HEK293 (cell line): ENCODE data around the gene RBMS3.

Source experiments
- CTCF ChIA-PET: fragments of 350-600 bp; formaldehyde crosslinking; extraction: SDS; loops from one replicate; lab custom pipeline; 2021; ENCODE audit warnings: antibody characterized with exemption; lab: Yijun Ruan, JAX
- POLR2A ChIA-PET: fragments of 300-600 bp; formaldehyde crosslinking; extraction: SDS; loops from one replicate; lab custom pipeline; 2020; ENCODE audit warnings: antibody characterized with exemption, inconsistent platforms; lab: Yijun Ruan, JAX
- H3K27ac ChIP-seq: fragments of 200-500 bp; sonication (Bioruptor generic); 2 replicates; pipeline ENCODE4 v1.5.1; 2014; ENCODE audit warnings: low read depth, low read length, control low read depth, inconsistent platforms; ENCODE audit errors: extremely low read depth
- H3K36me3 ChIP-seq, 2 experiments: fragments of 200-500 bp in 1 of 2; sonication (Bioruptor generic) in 1 of 2; 1 replicate in 1 of 2; 2 replicates in 1 of 2; pipeline ENCODE4 v1.5.1; 2014 to 2017; ENCODE audit warnings: inconsistent platforms in 2 of 2, low read length in 2 of 2; ENCODE audit not compliant: control insufficient read depth in 2 of 2, insufficient read depth in 1 of 2
- H3K4me1 ChIP-seq: fragments of 200-500 bp; sonication (Bioruptor generic); 2 replicates; pipeline ENCODE4 v1.5.1; 2014; ENCODE audit warnings: mild to moderate bottlenecking, low read length, inconsistent platforms; ENCODE audit not compliant: control insufficient read depth, insufficient read depth
- H3K4me3 ChIP-seq: 2 replicates; pipeline ENCODE4 v1.5.1; 2011; ENCODE audit warnings: low read depth, mild to moderate bottlenecking, control low read depth, low read length, moderate library complexity
- H3K9me3 ChIP-seq: fragments of 200-500 bp; sonication (Bioruptor generic); 2 replicates; pipeline ENCODE4 v1.5.1; 2014; ENCODE audit warnings: low read depth, low read length, inconsistent platforms; ENCODE audit not compliant: control insufficient read depth, insufficient read depth
- BCL11A ChIP-seq: fragments of 450-650 bp; formaldehyde crosslinking; IDR thresholded peaks from 2 replicates; pipeline ENCODE4 v1.5.1; 2016; ENCODE audit warnings: low read depth, missing biosample characterization, missing genetic modification characterization
- GLIS1 ChIP-seq: fragments of 450-650 bp; formaldehyde crosslinking; IDR thresholded peaks from 2 replicates; pipeline ENCODE4 v1.5.1; 2016; ENCODE audit warnings: missing biosample characterization, missing genetic modification characterization
- HOXA7 ChIP-seq: sonication (generic); formaldehyde crosslinking; IDR thresholded peaks from 2 replicates; pipeline ENCODE4 v1.8.1; 2022; ENCODE audit warnings: missing genetic modification reagents, borderline replicate concordance
- PATZ1 ChIP-seq: fragments of 450-650 bp; formaldehyde crosslinking; IDR thresholded peaks from 2 replicates; pipeline ENCODE4 v1.5.1; 2016; ENCODE audit warnings: missing biosample characterization, missing genetic modification characterization
- RBAK ChIP-seq: fragments of 450-650 bp; formaldehyde crosslinking; IDR thresholded peaks from 2 replicates; pipeline ENCODE4 v1.5.1; 2016; ENCODE audit warnings: missing biosample characterization, missing genetic modification characterization
- SP2 ChIP-seq: fragments of 450-650 bp; formaldehyde crosslinking; IDR thresholded peaks from 2 replicates; pipeline ENCODE4 v1.5.1; 2016; ENCODE audit warnings: missing biosample characterization, missing genetic modification characterization
- WT1 ChIP-seq: fragments of 450-650 bp; formaldehyde crosslinking; IDR thresholded peaks from 2 replicates; pipeline ENCODE4 v1.5.1; 2016; ENCODE audit warnings: missing biosample characterization, missing genetic modification characterization
- ZFHX2 ChIP-seq: fragments of 450-650 bp; formaldehyde crosslinking; conservative IDR thresholded peaks from 2 replicates; pipeline ENCODE4 v1.5.1; 2016; ENCODE audit warnings: missing biosample characterization, missing genetic modification characterization
- ZFP69B ChIP-seq: fragments of 450-650 bp; formaldehyde crosslinking; IDR thresholded peaks from 2 replicates; pipeline ENCODE4 v1.5.1; 2016; ENCODE audit warnings: missing biosample characterization, missing genetic modification characterization
- ZNF138 ChIP-seq: fragments of 450-650 bp; formaldehyde crosslinking; IDR thresholded peaks from 2 replicates; pipeline ENCODE4 v1.5.1; 2016; ENCODE audit warnings: missing biosample characterization, missing genetic modification characterization, borderline replicate concordance
- ZNF140 ChIP-seq: fragments of 450-650 bp; formaldehyde crosslinking; IDR thresholded peaks from 2 replicates; pipeline ENCODE4 v1.5.1; 2016; ENCODE audit warnings: missing biosample characterization, missing genetic modification characterization
- ZNF146 ChIP-seq: fragments of 450-650 bp; formaldehyde crosslinking; IDR thresholded peaks from 2 replicates; pipeline ENCODE4 v1.5.1; 2016; ENCODE audit warnings: missing biosample characterization, missing genetic modification characterization
- ZNF155 ChIP-seq: fragments of 450-650 bp; formaldehyde crosslinking; IDR thresholded peaks from 2 replicates; pipeline ENCODE4 v1.5.1; 2016; ENCODE audit warnings: missing biosample characterization, missing genetic modification characterization
- ZNF157 ChIP-seq: fragments of 450-650 bp; formaldehyde crosslinking; IDR thresholded peaks from 2 replicates; pipeline ENCODE4 v1.5.1; 2016; ENCODE audit warnings: missing biosample characterization, missing genetic modification characterization
- ZNF169 ChIP-seq: fragments of 450-650 bp; formaldehyde crosslinking; IDR thresholded peaks from 2 replicates; pipeline ENCODE4 v1.5.1; 2016; ENCODE audit warnings: missing biosample characterization, missing genetic modification characterization
- ZNF214 ChIP-seq: fragments of 450-650 bp; formaldehyde crosslinking; IDR thresholded peaks from 2 replicates; pipeline ENCODE4 v1.5.1; 2017; ENCODE audit warnings: missing biosample characterization, mild to moderate bottlenecking, missing genetic modification characterization, borderline replicate concordance
- ZNF239 ChIP-seq: fragments of 450-650 bp; formaldehyde crosslinking; IDR thresholded peaks from 2 replicates; pipeline ENCODE4 v1.5.1; 2016; ENCODE audit warnings: missing biosample characterization, missing genetic modification characterization
- ZNF274 ChIP-seq, 2 experiments: fragments of 200-500 bp in 1 of 2; fragments of 450-650 bp in 1 of 2; sonication (Bioruptor generic) in 1 of 2; formaldehyde crosslinking in 1 of 2; IDR thresholded peaks; 2 replicates each; pipeline versions ENCODE4 v1.5.1 to v1.6.1; 2014 to 2016; ENCODE audit warnings: borderline replicate concordance in 1 of 2, inconsistent platforms in 1 of 2, low read length in 1 of 2, missing biosample characterization in 1 of 2, missing genetic modification characterization in 1 of 2
- ZNF302 ChIP-seq: fragments of 450-650 bp; formaldehyde crosslinking; IDR thresholded peaks from 2 replicates; pipeline ENCODE4 v1.5.1; 2016; ENCODE audit warnings: missing biosample characterization, missing genetic modification characterization, low read depth
- ZNF324 ChIP-seq: fragments of 450-650 bp; formaldehyde crosslinking; IDR thresholded peaks from 2 replicates; pipeline ENCODE4 v1.5.1; 2016; ENCODE audit warnings: missing biosample characterization, missing genetic modification characterization
- ZNF335 ChIP-seq: fragments of 450-650 bp; formaldehyde crosslinking; conservative IDR thresholded peaks from 2 replicates; pipeline ENCODE4 v1.5.1; 2016; ENCODE audit warnings: missing biosample characterization, missing genetic modification characterization
- ZNF350 ChIP-seq: fragments of 450-650 bp; formaldehyde crosslinking; IDR thresholded peaks from 2 replicates; pipeline ENCODE4 v1.5.0; 2017; ENCODE audit warnings: missing biosample characterization, mild to moderate bottlenecking, missing genetic modification characterization
- ZNF623 ChIP-seq: fragments of 450-650 bp; formaldehyde crosslinking; IDR thresholded peaks from 2 replicates; pipeline ENCODE4 v1.5.1; 2016; ENCODE audit warnings: missing biosample characterization, missing genetic modification characterization
- ZNF626 ChIP-seq: fragments of 450-650 bp; sonication (Bioruptor Pico); formaldehyde crosslinking; IDR thresholded peaks from 2 replicates; pipeline ENCODE4 v1.5.1; 2018; ENCODE audit warnings: missing biosample characterization, missing genetic modification characterization, inconsistent platforms
- ZNF707 ChIP-seq: fragments of 450-650 bp; formaldehyde crosslinking; IDR thresholded peaks from 2 replicates; pipeline ENCODE4 v1.5.1; 2016; ENCODE audit warnings: missing biosample characterization, missing genetic modification characterization
- ZNF747 ChIP-seq: fragments of 450-650 bp; formaldehyde crosslinking; IDR thresholded peaks from 2 replicates; pipeline ENCODE4 v1.5.1; 2016; ENCODE audit warnings: missing biosample characterization, missing genetic modification characterization
- ZNF791 ChIP-seq: fragments of 450-650 bp; formaldehyde crosslinking; IDR thresholded peaks from 2 replicates; pipeline ENCODE4 v1.5.1; 2016; ENCODE audit warnings: missing biosample characterization, missing genetic modification characterization
- TF ChIP-seq, protein P1 (sequence below): fragments of 450-650 bp; formaldehyde crosslinking; IDR thresholded peaks from 2 replicates; pipeline ENCODE4 v1.5.1; 2016; ENCODE audit warnings: missing biosample characterization, missing genetic modification characterization, low read depth
- TF ChIP-seq, protein P2 (sequence below): fragments of 450-650 bp; formaldehyde crosslinking; conservative IDR thresholded peaks from 2 replicates; pipeline ENCODE4 v1.5.1; 2016; ENCODE audit warnings: low read depth, missing biosample characterization, missing genetic modification characterization

The RBMS3 gene

GRCh38 chr3:29281344-29282241 lies 722 bp downstream of the RBMS3 start:
- H3K4me1 ChIP-seq, result 0 out of 2 replicates have a peak, but pooled peaks cover 7% of the 10 kb centered on the region
- H3K36me3 ChIP-seq, result no peaks in the 10 kb centered on the region
- H3K27ac ChIP-seq, result peak overlapping the region; percentile 76
- no peaks in the 10 kb centered on the region for H3K9me3 ChIP-seq
- CTCF ChIA-PET, result interaction anchor here (0.6 to 1.2 kb wide), 5 partner anchors 12 to 1759 kb away, joined by 3 to 4 read pairs (median 3); no protein-coding TSS in a partner anchor
- peak overlapping the region; percentile 59 for H3K4me3 ChIP-seq
- POLR2A ChIA-PET, result interaction anchor here (0.6 to 1.3 kb wide), 7 partner anchors 9 to 275 kb away, joined by 3 to 6 read pairs (median 4); no protein-coding TSS in a partner anchor
- no peak for TF ChIP-seq ZFHX2 (tag by site-specific recombination)
- TF ChIP-seq ZNF146 (tag by site-specific recombination), result no peak
- TF ChIP-seq ZNF169 (tag by site-specific recombination), result no peak
- TF ChIP-seq ZNF335 (tag by site-specific recombination), result peak; percentile 84
- no peak for TF ChIP-seq ZNF140 (tag by site-specific recombination)
- no peak for TF ChIP-seq ZNF707 (tag by site-specific recombination)
- TF ChIP-seq ZNF214 (tag by site-specific recombination), result no peak
- TF ChIP-seq ZNF324, result no peak
- TF ChIP-seq ZNF626 (tag by site-specific recombination), result no peak
- no peak for TF ChIP-seq ZNF155 (tag by site-specific recombination)
- no peak for TF ChIP-seq SP2 (tag by site-specific recombination)
- TF ChIP-seq, protein P1, sequence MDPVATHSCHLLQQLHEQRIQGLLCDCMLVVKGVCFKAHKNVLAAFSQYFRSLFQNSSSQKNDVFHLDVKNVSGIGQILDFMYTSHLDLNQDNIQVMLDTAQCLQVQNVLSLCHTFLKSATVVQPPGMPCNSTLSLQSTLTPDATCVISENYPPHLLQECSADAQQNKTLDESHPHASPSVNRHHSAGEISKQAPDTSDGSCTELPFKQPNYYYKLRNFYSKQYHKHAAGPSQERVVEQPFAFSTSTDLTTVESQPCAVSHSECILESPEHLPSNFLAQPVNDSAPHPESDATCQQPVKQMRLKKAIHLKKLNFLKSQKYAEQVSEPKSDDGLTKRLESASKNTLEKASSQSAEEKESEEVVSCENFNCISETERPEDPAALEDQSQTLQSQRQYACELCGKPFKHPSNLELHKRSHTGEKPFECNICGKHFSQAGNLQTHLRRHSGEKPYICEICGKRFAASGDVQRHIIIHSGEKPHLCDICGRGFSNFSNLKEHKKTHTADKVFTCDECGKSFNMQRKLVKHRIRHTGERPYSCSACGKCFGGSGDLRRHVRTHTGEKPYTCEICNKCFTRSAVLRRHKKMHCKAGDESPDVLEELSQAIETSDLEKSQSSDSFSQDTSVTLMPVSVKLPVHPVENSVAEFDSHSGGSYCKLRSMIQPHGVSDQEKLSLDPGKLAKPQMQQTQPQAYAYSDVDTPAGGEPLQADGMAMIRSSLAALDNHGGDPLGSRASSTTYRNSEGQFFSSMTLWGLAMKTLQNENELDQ (tag by site-specific recombination), result no peak
- peak; percentile 72 for TF ChIP-seq ZFP69B
- no peak for TF ChIP-seq ZNF747 (tag by site-specific recombination)
- no peak for TF ChIP-seq ZNF623
- TF ChIP-seq, protein P2, sequence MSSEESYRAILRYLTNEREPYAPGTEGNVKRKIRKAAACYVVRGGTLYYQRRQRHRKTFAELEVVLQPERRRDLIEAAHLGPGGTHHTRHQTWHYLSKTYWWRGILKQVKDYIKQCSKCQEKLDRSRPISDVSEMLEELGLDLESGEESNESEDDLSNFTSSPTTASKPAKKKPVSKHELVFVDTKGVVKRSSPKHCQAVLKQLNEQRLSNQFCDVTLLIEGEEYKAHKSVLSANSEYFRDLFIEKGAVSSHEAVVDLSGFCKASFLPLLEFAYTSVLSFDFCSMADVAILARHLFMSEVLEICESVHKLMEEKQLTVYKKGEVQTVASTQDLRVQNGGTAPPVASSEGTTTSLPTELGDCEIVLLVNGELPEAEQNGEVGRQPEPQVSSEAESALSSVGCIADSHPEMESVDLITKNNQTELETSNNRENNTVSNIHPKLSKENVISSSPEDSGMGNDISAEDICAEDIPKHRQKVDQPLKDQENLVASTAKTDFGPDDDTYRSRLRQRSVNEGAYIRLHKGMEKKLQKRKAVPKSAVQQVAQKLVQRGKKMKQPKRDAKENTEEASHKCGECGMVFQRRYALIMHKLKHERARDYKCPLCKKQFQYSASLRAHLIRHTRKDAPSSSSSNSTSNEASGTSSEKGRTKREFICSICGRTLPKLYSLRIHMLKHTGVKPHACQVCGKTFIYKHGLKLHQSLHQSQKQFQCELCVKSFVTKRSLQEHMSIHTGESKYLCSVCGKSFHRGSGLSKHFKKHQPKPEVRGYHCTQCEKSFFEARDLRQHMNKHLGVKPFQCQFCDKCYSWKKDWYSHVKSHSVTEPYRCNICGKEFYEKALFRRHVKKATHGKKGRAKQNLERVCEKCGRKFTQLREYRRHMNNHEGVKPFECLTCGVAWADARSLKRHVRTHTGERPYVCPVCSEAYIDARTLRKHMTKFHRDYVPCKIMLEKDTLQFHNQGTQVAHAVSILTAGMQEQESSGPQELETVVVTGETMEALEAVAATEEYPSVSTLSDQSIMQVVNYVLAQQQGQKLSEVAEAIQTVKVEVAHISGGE, result no peak
- TF ChIP-seq WT1, result no peak
- TF ChIP-seq ZNF239 (tag by site-specific recombination), result no peak
- no peak for TF ChIP-seq ZNF350 (tag by site-specific recombination)
- TF ChIP-seq ZNF138 (tag by site-specific recombination), result no peak
- TF ChIP-seq ZNF274 (IDR thresholded peaks at IDR 0.05; ENCODE audit: low read length), result no peak
- TF ChIP-seq ZNF274 (tag by site-specific recombination; IDR thresholded peaks at IDR 0.05; ENCODE audit: borderline replicate concordance), result no peak
- no peak for TF ChIP-seq RBAK (tag by site-specific recombination)
- no peak for TF ChIP-seq HOXA7
- 0 out of 2 replicates have a peak, but pooled peaks have one; percentile 4 for TF ChIP-seq PATZ1 (tag by site-specific recombination)
- TF ChIP-seq BCL11A (tag by site-specific recombination), result no peak
- no peak for TF ChIP-seq ZNF302 (tag by site-specific recombination)
- TF ChIP-seq GLIS1, result no peak
- TF ChIP-seq ZNF791 (tag by site-specific recombination), result no peak
- TF ChIP-seq ZNF157 (tag by site-specific recombination), result no peak
